A549 (cell line): ENCODE measurements around the gene BUB1B.

Experiments used
- CHD2 ChIP-seq: fragments of 150-350 bp; IDR thresholded peaks from 2 replicates; pipeline ENCODE4 v1.6.1; 2014; ENCODE audit warnings: low read length; ENCODE audit not compliant: partially characterized antibody
- POLR2A ChIP-seq: IDR thresholded peaks from 2 replicates; pipeline ENCODE4 v1.6.1; 2012; ENCODE audit warnings: mild to moderate bottlenecking, low read length
- SMC3 ChIP-seq: fragments of >200 bp; sonication (Bioruptor Twin); formaldehyde crosslinking; IDR thresholded peaks from 3 replicates; pipeline ENCODE4 v1.6.1; 2018; ENCODE audit warnings: inconsistent platforms
- TP53 ChIP-seq: fragments of 250-450 bp; sonication (Bioruptor Pico); IDR thresholded peaks from 2 replicates; pipeline ENCODE4 v1.5.0; 2021; ENCODE audit warnings: mild to moderate bottlenecking, moderate library complexity
- TF ChIP-seq, protein P1 (sequence below): fragments of >200 bp; sonication (Bioruptor Twin); formaldehyde crosslinking; IDR thresholded peaks from 3 replicates; pipeline ENCODE4 v1.5.1; 2016

DNA sequence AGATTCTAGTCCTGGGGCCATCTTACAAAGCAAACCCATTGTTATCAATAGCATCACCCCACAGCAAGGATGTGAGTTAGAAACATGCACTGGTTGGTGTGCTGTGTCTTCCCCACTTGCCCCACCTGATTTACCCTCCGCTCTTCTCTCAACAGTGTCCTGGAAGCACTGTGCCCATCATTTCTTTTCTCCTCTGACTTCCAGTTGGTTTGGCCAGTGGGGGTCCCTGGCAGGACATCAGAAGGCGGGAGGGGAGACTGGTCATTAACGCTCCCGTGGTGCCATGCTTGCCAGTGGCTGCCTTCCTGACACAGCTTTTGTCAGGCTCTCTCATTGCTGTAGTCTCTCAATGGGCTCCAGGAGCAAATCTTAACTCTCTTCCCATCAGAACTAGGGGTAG is 11.5 kb upstream of the BUB1B start:
- TF ChIP-seq POLR2A (no peak), CHD2 (no peak), SMC3 (no peak), TP53 (CRISPR knock-in tag) (no peak)
- TF ChIP-seq, protein P1, sequence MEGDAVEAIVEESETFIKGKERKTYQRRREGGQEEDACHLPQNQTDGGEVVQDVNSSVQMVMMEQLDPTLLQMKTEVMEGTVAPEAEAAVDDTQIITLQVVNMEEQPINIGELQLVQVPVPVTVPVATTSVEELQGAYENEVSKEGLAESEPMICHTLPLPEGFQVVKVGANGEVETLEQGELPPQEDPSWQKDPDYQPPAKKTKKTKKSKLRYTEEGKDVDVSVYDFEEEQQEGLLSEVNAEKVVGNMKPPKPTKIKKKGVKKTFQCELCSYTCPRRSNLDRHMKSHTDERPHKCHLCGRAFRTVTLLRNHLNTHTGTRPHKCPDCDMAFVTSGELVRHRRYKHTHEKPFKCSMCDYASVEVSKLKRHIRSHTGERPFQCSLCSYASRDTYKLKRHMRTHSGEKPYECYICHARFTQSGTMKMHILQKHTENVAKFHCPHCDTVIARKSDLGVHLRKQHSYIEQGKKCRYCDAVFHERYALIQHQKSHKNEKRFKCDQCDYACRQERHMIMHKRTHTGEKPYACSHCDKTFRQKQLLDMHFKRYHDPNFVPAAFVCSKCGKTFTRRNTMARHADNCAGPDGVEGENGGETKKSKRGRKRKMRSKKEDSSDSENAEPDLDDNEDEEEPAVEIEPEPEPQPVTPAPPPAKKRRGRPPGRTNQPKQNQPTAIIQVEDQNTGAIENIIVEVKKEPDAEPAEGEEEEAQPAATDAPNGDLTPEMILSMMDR: no peak
